ENCODE results near the gene TMEM107.

The TMEM107 gene

GRCh38 chr17:8162997-8163977 is 12.9 kb downstream of the TMEM107 start:
- TF ChIP-seq, protein P1, sequence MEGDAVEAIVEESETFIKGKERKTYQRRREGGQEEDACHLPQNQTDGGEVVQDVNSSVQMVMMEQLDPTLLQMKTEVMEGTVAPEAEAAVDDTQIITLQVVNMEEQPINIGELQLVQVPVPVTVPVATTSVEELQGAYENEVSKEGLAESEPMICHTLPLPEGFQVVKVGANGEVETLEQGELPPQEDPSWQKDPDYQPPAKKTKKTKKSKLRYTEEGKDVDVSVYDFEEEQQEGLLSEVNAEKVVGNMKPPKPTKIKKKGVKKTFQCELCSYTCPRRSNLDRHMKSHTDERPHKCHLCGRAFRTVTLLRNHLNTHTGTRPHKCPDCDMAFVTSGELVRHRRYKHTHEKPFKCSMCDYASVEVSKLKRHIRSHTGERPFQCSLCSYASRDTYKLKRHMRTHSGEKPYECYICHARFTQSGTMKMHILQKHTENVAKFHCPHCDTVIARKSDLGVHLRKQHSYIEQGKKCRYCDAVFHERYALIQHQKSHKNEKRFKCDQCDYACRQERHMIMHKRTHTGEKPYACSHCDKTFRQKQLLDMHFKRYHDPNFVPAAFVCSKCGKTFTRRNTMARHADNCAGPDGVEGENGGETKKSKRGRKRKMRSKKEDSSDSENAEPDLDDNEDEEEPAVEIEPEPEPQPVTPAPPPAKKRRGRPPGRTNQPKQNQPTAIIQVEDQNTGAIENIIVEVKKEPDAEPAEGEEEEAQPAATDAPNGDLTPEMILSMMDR (IDR thresholded peaks at IDR 0.05; ENCODE audit: low read depth, low read length), result no peak
- peak overlapping the region; percentile 75 for H3K4me3 ChIP-seq (ENCODE audit: low read depth, low read length)

GRCh38 chr17:8162233-8162996 is 13.8 kb downstream of the TMEM107 start, which contains the start of gene VAMP2:
Gene VAMP2, minus strand, starts transcription at chr17:8162948. Its CDS starts 69 bp downstream, at chr17:8162879.
- TF ChIP-seq, protein P1 (IDR thresholded peaks at IDR 0.05; ENCODE audit: low read depth, low read length), result no peak
- H3K4me3 ChIP-seq (ENCODE audit: low read depth, low read length), result peak within 1 kb of the TSS; percentile 75

GRCh38 chr17:8161289-8162232 is 14.6 kb downstream of the TMEM107 start:
- TF ChIP-seq, protein P1 (IDR thresholded peaks at IDR 0.05; ENCODE audit: low read depth, low read length), result no peak
- H3K4me3 ChIP-seq (ENCODE audit: low read depth, low read length), result peak overlapping the region; percentile 75

GRCh38 chr17:8160741-8161221 is 15.4 kb downstream of the TMEM107 start:
- TF ChIP-seq, protein P1 (IDR thresholded peaks at IDR 0.05; ENCODE audit: low read depth, low read length), result no peak
- no peak overlapping the region for H3K4me3 ChIP-seq (ENCODE audit: low read depth, low read length)

- TF ChIP-seq, protein P1 (IDR thresholded peaks at IDR 0.05; ENCODE audit: low read depth, low read length), result no peak
- no peak overlapping the region for H3K4me3 ChIP-seq (ENCODE audit: low read depth, low read length)
These were observed 16.0 kb downstream of the TMEM107 start for GRCh38 chr17:8160224-8160577.

DNA sequence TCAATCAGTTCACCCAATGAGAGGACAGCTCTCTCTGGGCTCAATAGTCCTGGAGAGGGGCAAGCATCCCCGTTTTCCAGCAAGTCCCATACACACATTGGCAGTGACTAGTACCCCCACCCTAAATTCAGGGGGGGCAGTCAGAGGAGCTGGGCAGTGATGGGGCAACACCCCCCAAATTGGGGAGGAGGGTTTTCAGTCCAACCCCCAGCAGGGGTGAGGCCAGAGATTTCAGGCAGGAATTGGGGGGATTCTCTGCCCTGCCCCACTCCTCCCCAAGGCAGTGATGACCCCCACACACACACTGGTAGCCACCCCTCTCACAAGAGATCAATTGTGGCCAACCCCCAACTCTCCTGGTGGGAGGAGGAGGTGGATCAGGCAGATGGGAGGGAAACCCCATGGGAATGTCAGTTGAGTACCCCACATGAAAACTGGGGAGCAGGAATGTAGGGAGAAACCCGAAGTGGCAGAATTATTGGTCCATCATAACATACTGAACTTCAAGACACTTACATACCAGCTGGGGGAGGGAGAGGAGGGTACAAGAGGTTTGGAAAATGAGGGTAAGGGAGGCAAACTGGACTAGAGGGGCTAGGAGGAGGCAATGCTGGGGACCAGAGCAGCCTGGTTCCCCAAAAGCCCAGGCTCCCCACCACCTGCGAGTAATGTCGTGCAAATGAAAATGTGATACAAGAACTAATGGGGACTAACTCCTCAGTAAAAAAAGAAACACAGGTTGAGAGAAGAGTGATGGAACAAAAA is 16.5 kb downstream of the TMEM107 start:
- TF ChIP-seq, protein P1 (IDR thresholded peaks at IDR 0.05; ENCODE audit: low read depth, low read length), result 0 out of 2 replicates have a peak, but pooled peaks have one; percentile 4
- no peak overlapping the region for H3K4me3 ChIP-seq (ENCODE audit: low read depth, low read length)

All from WI38 (cell line).